Measurements from ENCODE around the gene MMP28.
"Not testable (repeated sequence)": the region's sequence is repeated elsewhere in the genome, so short reads cannot be mapped to it uniquely, and the experiment has no call there.

The MMP28 gene

GRCh38 chr17:35769895-35770486, 25.4 kb downstream of the MMP28 start:
- DNase-seq (ENCODE audit: low read depth), result no peak
- no peak overlapping the region for H3K4me3 ChIP-seq (ENCODE audit: low read depth, low read length)

- DNase-seq (ENCODE audit: low read depth), result no peak
- H3K4me3 ChIP-seq (ENCODE audit: low read depth, low read length), result no peak overlapping the region
These were observed 26.6 kb downstream of the MMP28 start for GRCh38 chr17:35768797-35769196.

- no peak for DNase-seq (ENCODE audit: low read depth)
- no peak overlapping the region for H3K4me3 ChIP-seq (ENCODE audit: low read depth, low read length)
These were observed 28.4 kb downstream of the MMP28 start for GRCh38 chr17:35766903-35767510.

- no peak overlapping the region for H3K4me3 ChIP-seq (ENCODE audit: low read depth, low read length)
- no peak for DNase-seq (ENCODE audit: low read depth)
These were observed 29.0 kb downstream of the MMP28 start for GRCh38 chr17:35766489-35766877.

DNA sequence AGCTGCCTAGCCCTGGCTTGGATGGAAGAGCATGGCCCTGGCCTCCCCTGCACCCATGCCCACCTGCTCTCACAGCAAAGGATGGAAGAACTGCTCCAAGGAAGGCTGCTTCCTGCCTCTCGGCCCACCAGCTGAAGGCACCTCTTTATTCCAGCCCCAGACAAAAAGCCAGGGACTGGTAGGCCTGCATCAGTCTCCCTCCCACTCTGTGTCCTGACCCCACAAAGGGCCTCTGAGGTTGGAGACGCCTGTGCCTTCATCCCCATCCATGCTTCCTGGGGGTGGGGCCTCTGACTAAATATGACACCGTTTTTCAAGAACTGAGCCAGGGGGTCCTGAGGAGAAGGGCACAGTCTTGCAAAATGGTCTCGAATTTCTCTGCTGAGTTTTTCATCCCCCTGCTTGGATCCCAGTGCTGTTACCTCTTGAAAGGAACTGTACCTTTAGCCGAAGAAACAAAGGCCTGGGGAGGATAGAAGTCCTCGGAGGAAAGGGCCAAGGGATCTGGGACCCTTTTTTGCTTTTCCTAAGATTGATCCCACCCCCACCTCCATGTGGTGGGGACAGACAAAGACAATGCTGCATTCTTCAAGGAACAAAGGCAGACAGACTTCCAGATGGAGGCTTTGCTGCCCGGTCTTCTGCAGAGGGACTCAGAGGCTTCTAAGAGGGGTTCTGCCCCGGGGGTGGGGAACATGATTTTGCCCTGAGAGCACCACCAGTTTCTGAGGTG, 29.5 kb downstream of the MMP28 start:
- DNase-seq (ENCODE audit: low read depth), result no peak
- no peak overlapping the region for H3K4me3 ChIP-seq (ENCODE audit: low read depth, low read length)

DNA sequence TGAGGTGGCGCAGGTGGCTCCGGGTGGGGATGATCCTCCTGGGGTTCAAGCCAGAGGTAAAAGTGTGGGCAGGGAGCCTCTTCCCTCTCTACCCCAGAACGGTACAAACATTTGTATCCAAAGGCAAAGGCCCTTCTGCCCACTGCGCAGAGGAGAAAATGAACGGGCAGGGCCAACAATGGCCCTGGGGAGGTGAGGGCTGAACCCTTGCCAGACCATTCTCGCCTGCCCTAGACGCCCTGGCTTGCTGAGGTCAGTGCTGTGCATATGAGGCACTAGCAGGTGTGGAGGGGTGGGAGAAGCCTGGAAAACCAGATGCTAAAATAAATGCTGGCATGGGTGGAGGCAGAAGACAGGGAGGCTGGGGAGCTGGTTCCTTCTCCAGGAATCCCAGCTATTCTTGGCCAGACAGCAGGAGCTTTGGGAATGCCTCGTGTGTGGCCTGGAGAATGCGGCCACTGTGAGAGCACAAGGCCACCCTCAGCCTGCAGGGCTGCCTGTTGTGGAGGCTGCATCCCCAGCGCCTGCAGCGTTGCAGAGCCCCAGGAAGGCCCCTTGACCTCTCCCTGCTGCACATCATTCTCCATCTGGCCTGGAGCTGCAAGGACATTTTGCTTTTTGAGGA, 30.2 kb downstream of the MMP28 start:
- no peak overlapping the region for H3K4me3 ChIP-seq (ENCODE audit: low read depth, low read length)
- no peak for DNase-seq (ENCODE audit: low read depth)

- H3K4me3 ChIP-seq (ENCODE audit: low read depth, low read length), result peak overlapping the region; percentile 44
- no peak for DNase-seq (ENCODE audit: low read depth)
These were observed 31.1 kb downstream of the MMP28 start for GRCh38 chr17:35764123-35764991.

DNA sequence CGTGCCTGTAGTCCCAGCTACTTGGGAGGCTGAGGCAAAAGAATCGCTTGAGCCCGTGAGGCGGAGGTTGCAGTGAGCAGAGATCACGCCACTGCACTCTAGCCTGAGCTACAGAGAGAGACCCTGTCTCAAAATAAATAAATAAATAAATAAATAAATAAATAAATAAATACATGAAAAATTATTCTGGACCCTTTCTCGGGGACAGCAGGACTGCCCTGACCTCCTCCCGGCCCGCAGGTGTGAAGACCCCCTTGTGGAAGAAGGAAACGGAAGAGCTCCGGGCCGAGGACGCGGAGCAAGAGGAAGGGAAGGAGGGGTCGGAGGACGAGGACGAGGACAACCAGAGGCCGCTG, 31.7 kb downstream of the MMP28 start:
- DNase-seq (ENCODE audit: low read depth), result no peak
- H3K4me3 ChIP-seq (ENCODE audit: low read depth, low read length), result peak overlapping the region; percentile 44

DNA sequence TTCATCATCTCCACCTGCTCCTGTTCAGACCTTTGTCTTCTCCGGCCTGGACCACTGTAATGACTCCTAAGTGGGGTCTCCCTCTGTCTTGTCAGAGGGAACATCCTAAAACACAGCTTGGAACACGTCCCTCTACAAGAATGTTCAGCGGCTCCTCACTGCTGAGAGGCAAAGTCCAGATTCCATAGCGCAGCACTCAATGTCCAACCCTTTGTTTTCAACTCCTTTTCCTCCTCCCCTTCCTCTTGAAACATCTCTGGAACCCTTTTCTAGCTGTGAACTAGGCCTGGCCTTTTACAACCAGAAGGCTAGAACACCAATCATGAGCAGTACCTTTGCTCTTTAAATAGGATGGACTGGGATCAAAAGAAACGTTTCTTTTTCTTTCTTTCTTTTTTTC, 33.8 kb downstream of the MMP28 start:
- no peak overlapping the region for H3K4me3 ChIP-seq (ENCODE audit: low read depth, low read length)
- no peak for DNase-seq (ENCODE audit: low read depth)

DNA sequence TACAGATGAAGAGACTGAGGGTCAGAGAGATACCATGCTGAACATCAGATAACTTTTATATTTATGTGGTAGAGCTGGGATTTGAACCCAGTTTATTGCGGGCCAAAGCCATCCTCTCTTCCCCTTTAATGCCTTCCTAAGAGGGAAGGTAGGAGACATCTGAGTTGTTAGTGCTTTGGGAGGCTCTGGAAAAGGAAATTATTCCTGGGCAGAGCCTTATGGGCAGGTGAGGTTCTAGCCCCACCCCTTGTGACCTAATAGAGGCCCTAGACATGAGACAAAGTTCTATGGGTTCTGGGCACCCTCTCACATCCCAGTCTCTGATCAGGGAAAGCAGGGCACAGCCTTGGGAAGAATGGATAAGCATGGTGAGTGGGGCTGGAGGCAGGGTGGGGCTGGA, 34.9 kb downstream of the MMP28 start, which contains the start of gene C17orf50:
TSS of gene C17orf50 (plus strand) at position 301 of the 400 bp plus-strand sequence. CDS start at position 356, 55 bp downstream.
- no peak within 1 kb of the TSS for H3K4me3 ChIP-seq (ENCODE audit: low read depth, low read length)
- DNase-seq (ENCODE audit: low read depth), result no peak

DNA sequence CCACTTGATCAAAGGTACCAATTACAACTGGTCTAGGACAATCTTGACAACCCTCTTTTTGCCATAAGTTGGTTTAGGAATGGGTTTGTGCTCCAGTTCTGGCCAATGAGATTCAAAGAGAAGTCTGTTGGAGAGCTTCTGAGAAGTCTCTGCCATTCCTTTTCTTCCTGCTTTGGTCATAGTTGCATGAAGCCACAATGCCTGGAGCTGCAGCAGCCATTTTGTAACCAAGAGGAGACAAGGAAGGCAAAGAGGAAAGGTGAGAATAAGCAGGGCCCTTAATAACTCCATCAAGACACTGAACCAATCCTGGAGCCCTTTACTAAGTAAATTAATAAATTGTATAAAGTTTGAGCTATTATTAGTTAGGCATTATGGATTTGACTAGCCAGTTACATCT, 38.2 kb downstream of the MMP28 start:
- no peak for DNase-seq (ENCODE audit: low read depth)
- no peak overlapping the region for H3K4me3 ChIP-seq (ENCODE audit: low read depth, low read length)

- no peak for DNase-seq (ENCODE audit: low read depth)
These were observed 42.3 kb downstream of the MMP28 start, which contains the start of gene GAS2L2 for GRCh38 chr17:35752945-35753764. TSS of gene GAS2L2 (minus strand) at chr17:35753239. CDS start at chr17:35752850, 389 bp downstream.

DNA sequence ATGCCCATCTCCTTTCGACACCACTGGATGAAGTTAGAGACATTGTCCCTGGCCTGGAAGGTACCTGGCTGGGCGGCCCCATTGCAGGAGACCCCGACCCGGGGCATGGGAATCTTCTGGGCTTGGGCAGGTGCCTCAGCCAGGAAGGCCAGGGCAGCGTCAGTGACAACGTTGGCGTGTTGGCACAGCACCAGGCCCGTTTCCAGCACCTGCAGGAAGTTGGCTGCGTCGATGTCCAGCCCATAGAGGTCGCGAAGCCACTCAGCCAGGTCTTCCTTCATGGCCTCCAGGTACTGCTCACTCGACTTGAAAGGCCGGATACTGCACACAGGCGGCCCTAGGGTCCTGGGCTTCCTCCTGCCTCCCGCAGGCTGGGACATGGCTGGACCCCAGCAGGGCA, 43.0 kb downstream of the MMP28 start:
- H3K4me3 ChIP-seq (ENCODE audit: low read depth, low read length), result no peak overlapping the region

More at GRCh38 chr17:35752945-35753764, 42.3 kb downstream of the MMP28 start, which contains the start of gene GAS2L2:
- no peak within 1 kb of the TSS for H3K4me3 ChIP-seq (ENCODE audit: low read depth, low read length)

GRCh38 chr17:35751541-35751940, 43.9 kb downstream of the MMP28 start:
- H3K4me3 ChIP-seq (ENCODE audit: low read depth, low read length); DNase-seq (ENCODE audit: low read depth): not testable (repeated sequence)

More for the DNA sequence above, 43.0 kb downstream of the MMP28 start:
- DNase-seq (ENCODE audit: low read depth), result no peak

DNA sequence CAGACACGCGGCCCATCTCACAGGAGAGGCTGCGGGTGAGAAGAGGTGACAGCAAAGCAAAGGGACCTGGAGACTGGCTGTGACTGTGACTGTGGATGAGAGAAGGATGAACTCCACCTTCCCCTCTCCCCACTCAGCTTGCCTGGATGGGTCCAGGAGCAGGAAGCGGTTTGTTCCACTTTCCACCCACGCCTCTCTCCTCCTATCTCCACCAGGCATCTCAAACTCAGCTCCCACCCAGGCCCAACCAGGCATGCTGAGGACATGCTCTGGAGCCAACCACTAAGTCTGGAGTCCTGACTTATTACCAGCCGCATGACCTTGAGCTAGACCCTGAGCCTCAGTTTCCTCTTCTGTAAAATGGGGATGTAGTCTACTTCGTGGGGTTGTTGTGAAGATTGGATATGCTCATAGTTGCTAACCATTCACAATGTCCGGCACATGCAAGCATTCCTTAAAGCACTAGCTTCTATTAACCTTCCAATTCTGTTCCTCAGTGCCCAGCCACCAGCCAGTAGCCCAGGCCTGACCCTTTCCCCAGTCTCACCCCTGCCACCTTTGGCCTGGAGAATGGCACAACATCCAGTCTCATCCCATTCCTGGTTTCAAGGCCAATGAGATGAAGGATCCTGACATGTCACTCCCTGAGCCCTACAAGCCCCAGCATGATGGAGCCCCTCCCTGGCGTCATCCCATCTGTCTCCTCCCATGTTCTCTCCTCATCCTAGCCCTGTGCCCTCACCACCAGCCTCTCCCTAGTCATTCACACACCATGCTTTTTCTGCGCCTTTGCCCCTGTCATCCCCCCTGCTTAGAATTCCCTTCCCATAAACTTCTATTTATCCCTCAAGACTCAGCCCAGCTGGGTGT, 44.7 kb downstream of the MMP28 start:
- no peak overlapping the region for H3K4me3 ChIP-seq (ENCODE audit: low read depth, low read length)
- no peak for DNase-seq (ENCODE audit: low read depth)

- no peak for DNase-seq (ENCODE audit: low read depth)
- peak overlapping the region; percentile 27 for H3K4me3 ChIP-seq (ENCODE audit: low read depth, low read length)
These were observed 45.7 kb downstream of the MMP28 start for GRCh38 chr17:35749560-35750412.

DNA sequence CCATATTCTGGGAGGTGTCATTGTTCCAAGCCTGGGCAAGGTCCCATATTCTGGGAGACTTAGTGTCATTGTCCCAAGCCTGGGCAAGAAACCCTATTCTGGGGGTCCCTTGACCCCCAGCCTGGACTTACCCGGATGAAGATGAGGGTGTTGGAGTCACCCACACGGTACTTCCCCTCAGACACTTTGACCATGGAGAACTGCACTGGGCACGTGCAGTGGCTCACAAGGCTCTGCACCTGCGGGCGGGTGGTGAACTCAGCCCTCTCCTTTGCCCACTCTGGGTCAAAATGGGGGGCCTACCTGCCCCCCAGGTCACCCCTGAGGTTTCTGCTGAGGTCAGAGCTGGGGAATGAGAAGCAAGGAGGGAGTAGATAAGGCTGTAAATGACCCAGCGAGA, 46.5 kb downstream of the MMP28 start:
- H3K4me3 ChIP-seq (ENCODE audit: low read depth, low read length), result no peak overlapping the region
- DNase-seq (ENCODE audit: low read depth), result no peak
